Measurements from ENCODE around the gene DCHS2.

DCHS2 gene

DNA sequence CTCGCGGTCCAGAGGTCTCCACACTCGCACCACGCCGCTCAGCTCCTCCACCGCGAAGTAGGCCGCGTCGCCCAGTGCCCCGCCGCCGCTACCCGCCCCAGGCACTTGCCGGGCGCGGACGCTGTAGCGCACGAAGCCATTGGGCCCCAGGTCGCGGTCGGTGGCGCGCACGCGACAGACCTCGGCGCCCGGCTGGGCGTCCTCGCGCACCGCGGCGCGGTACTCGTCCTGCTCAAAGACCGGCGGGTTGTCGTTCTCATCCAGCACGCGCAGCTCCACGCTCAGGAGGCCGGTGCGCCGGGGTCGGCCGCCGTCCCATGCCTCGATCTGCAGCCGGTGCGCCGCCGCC is 1.4 kb downstream of the DCHS2 start:
- no peak for DNase-seq

DNA sequence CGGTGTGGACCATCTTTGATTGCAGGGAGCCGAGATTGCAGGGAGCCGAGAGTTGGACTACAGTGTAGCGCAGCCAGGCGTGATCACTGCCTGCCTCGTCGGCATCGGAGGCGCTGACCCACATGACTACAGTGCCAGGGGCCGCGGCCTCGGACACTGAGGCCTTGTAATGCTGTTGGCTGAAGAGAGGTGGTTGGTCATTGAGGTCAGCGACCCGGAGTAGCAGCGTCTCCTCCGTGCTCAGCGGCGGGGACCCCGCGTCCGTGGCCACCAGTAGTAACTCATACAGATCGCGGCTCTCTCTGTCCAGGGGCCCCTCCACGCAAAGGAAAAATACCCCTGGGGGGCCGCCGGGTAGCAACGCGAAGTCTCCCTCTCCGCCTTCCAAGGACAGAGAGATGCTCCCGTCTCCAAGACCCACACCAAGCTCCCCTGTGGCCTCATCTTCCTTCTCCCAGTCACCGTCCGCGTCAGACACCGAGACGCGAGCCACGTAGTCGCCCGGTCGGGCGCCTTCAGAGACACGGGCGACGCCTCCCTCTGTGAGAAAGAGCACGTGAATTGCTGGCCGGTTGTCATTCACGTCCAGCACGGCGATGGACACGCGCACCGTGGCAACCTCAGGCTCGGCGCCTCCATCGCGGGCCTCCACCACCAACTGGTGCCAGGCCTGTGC is 1.9 kb downstream of the DCHS2 start:
- DNase-seq: no peak

DNA sequence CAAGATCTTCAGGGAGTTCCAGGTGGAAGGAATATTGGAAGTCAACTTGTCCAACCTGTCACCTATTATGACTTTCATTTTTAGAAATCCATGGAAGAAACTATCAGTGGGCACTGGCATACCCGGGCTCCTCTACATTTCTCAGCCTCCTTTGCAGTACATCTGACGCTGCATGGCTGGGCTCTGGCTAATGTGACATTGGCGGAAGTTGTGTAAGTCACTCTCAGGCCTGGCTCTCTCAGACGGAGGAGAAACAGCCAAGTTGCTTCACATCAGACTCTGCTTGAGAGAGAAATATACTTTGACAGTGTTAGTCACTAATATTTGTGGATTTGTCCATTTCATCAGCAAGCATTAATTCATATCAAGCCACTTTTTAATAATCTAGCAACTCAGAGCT is 4.5 kb downstream of the DCHS2 start:
- no peak for DNase-seq

DNA sequence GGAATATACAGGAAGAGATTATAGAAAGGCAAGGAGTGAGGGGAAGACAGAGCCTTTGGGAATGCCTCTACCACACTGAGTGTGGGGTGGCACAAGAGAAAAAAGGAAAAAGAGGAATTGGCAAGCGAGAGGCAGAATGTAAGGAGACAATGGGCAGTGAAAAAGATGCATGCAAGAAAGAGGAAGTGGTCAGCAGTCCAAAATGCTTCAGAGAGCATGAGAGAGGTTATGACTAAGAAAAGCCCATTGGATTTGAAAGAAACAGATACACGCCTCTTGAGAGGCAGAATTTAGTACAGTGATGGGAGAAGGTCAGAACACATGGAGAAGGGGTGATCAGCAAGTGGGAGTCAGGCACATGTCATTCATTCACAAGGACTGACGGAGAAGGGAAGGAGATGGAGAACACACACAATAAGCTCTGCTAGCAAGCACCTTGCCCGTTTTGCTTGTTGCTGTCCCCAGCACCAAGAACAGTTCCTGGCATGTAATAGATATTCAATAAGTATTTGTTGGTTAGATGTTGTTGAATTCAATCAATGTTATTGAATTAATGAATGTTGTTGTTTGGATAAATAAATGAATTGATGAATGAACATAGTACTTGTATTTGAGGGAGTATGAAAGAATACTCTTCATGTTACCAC is 6.3 kb downstream of the DCHS2 start:
- no peak for DNase-seq

DNA sequence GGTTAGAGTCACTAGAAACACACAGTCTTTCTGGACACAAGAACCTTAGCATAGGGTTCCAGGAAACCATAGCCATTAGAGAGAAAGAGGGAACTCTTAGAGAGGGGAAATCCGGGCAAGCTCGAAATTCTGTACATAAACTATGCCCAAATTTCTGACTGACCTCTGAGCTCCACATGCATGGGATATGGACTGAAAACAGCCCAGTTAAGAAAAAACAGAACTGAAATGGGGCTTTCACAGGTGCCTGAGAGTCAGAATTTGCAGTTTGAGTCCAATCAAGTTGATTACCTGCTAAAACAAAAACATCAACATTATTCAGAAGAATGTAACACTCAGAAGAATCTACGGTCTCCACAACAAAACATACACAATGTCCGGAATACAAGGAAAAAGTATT is 13.1 kb downstream of the DCHS2 start:
- no peak for DNase-seq

DNA sequence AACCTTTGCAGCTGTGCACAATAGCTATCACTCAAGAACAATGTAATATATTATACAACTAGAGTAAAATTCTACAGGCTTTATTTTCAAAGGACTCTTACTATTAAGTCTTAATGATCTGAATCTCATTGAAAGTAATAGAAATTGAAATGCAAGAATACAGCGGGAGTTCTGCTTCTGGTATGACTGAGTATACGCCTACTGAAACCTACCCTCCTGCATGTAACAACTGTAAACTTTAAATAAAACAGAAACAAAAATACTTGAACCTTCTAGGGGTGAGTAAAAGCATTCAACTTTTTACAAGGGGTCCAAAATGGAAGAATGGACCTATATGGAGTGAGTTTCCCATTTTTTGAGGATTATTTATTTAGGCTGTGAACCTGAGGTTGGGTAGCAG is 13.5 kb downstream of the DCHS2 start:
- no peak for DNase-seq

DNA sequence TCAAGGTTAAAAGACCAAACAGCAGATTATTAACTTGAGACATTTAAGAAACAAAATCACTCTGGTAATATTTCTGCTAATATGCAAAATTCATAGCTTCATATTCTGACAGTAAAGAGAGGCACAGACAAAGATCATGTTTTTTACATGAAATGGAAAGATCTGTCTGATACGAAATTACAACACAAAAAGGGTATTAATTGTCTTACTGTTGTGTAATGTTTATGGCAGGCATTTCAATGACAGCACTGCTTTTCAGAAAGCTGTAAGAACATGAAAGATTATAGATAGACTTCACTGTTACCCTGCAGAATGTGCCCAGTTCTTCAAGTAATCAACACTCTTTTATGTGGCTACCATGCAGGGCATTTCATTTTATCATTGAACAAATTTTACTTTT is 15.4 kb downstream of the DCHS2 start:
- DNase-seq: no peak

DNA sequence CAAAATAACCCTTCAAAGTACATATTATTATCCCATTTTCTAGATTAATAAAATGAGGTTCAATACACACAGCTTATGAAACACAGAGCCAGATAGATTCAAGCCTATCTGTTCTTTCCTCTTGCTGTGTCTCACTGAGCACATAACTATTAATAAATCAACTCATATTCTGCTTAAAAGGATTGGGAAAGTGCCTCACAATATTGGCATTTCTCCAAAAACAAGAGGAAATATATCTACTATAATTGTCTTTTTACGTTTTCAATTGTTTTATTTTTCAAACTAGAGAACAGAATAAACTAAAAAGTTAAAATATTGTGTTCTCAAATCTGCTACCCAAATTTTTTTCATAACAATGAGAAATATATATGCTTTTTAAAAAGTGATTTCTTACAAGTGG is 15.8 kb downstream of the DCHS2 start:
- DNase-seq: no peak

DNA sequence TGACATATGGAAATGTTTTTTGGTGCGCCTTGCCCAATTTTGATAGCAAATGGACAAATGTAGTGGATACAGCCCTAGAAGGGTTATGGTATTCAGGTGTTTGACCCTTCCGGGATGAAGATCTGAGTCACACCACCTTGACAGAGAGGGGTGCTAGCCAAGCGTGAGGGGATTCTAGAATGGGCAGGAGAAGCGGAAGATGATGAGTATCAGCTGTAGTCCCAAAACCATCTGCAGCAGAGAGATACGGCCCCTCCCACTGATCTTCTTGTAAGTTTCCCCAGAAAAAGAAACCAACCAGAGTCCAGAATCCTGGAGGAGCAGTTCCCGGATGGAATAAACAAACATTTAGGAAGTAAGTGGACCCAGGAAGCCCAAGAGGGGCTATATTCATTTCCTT is 18.1 kb downstream of the DCHS2 start:
- DNase-seq: no peak

DNA sequence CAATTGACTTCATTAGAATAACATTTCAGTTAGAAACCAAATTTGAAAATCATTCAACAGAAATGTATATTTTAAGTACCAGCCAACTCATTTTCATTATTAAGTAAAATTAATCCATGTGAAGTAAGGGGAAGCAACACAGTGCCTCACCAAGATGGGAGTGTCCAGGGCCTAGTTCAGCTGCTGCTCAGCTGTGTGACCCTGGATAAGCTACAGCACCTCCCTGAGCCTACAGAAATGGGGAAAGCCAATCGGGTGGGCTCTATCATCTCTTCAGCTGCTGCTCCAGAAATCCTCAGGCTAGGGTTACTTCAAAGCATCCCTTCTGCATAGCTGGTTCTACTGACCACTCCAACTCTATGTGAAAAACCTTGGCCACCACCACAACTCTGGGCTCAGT is 18.7 kb downstream of the DCHS2 start:
- DNase-seq: no peak

DNA sequence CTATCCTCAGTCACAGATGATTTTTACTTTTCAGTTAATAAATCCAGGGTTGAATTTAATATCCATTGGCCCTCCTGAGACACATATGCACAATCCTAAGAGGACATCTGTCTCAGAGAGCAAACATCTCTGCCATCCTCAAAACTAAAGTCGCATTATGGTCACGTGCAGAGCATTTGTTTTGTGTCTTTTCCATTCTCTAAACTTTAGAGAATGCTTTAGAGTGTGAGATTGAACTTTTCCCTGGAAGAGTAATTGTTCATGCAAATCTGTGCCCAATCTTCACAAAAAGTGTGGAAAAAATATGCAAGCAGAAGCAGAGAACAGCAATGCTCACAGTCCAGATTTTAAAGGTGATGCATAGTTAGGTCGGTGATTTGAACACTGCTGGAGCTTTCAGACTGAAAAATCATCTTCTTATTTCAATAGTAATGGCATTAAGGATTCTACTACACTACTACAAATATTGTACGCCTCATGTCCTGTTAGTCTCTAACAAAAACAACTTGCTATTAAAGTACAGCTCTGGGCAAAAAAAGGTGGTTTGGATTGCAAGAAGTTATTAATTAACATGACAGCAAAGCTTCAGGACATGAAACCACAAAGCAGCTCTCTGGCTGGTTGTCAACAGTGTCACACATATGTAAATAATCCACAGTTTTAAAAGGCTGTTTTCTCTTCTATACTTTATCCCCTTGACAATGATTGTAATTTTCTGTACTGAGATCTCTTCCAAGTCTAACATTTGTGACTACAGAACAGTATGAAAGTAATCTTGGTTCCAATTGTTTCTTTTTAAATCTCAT is 19.9 kb downstream of the DCHS2 start:
- no peak for DNase-seq

DNA sequence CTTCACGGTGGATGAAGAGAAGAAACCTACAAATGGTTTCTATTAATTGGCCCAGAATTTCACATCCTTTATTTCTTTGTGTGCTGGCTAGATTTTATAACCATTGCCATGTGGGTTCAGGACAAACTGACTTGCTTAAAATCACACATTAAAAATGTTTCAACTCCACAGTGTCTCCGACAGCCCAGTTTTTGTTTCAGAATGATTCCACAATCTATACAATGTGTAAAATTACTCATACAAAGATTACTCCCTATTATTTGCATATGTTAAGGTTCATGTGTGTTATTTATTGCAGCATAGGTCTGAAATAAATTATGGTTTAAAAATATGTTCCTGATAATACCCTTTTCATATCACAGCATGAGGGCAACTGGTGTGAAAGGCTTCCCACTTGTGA is 20.6 kb downstream of the DCHS2 start:
- no peak for DNase-seq

DNA sequence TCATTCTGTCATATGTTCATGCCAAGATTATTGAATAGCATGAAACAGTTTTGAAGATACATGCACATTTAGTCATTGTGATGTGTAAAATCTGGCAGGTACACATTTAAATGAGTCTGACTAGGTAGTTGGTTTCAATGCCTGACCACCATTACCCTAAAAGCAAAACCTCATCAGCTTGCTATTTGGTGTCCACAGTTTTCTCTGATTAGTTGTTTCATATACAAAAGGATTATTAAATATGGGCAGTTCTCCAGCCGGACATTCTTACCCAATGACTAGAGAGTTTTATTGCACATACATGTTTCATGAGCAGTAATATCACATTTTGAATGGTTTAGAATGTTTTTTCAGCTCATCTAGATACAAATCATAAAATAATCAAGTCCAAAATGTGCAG is 23.7 kb downstream of the DCHS2 start:
- no peak for DNase-seq

DNA sequence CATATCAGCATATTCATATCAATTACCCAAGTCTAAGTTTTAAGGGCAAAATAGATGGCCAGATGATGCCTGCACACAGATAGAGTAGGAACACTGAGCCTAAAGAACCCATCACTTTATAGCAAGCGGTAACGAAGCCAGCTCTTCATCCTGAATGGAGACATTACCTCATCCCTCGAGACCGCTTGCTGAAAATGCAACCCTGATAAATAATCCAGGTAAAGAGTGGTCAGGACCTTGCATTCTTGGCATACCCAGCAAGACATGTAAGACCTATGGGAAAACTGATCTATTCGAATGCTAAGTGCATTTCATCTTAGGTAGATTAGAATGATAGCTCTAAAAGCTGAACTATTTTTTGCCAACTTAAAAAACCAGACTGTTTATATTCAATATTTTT is 25.3 kb downstream of the DCHS2 start:
- no peak for DNase-seq

DNA sequence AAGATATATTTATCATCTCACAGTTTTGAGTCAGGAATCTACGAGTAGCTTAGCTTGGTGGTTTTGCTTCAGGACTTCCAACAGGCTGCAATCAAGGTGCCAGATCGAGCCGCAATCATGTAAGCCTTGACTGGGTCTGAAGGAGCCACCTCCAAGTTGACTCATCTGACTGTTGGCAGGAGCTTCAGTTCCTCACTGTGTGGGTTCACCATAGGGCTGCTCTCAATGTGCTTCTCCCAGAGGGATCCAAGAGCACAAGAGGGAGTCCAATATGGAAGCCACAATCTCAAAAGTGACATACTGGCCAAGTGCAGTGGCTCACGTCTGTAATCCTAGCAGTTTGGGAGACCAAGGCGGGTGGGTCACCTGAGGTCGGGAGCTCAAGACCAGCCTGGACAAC is 26.5 kb downstream of the DCHS2 start:
- no peak for DNase-seq

DNA sequence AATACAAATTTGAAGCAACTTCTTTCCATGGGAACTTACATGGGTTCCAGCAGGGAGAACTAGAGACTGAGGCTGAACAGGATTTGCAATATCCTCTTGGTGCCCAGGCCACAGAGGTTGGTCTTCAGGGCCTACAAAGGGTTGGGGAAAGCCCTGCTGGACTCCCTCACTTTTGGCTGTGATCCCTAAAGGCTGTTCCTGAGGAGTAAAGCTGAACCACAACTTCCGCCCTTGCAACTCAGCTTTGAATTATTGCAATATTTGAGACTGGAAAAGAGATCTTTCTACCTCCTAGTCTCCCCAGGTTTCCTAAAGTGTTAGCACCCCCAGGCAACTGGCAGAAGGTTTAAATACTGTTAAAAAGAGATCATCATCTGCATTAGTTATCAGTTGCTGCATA is 26.9 kb downstream of the DCHS2 start:
- no peak for DNase-seq

DNA sequence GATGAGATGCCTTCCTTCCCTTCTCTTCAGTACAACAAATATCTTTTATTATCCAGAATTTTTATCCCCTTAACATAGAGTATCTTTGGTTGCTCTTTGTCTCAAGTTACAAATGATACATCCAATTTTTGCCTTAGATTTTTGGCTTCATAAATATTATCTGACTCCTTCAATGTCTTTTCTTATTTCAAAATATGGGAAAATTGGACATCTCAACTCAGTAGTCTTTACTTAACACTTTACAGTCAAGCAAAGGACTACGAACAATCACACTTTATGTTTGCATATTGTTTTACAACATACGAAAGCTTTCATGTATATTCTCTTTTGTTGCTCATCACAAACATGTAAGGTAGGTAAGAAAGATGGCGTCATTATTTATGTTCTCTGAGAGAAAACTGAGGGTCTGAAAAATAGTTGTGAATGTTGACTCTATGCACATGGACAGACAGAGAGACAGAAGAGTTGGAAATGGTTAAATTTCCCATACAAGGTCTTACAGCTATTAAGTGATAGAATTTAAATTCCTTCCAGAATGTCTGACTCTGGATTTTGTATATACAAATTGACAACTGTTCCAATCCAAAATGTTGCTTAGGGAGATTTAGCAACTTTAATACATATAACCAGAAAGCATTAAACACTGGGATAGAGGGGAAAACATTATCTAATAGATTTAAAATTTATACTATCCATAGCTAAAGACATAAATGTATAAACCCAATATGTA is 29.4 kb downstream of the DCHS2 start:
- DNase-seq: no peak

DNA sequence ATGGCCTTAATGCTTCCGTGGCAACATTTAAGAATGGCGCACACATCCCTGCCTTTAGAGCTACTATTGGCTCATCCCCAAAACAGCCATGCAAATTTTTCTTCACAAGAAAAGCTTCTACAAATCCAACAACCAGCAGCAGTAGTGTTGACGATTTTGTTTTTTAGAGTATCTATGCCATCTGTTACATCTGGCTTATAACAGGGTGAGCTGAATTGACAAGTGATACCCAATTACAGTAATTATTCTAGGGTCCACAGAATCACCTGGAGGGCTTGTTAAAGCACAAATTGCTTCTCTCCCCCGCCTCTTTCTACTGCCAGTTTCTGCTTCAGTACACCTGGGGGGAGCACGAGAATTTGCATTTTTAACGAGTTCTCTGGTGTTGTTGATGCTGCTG is 34.1 kb downstream of the DCHS2 start:
- DNase-seq: no peak

DNA sequence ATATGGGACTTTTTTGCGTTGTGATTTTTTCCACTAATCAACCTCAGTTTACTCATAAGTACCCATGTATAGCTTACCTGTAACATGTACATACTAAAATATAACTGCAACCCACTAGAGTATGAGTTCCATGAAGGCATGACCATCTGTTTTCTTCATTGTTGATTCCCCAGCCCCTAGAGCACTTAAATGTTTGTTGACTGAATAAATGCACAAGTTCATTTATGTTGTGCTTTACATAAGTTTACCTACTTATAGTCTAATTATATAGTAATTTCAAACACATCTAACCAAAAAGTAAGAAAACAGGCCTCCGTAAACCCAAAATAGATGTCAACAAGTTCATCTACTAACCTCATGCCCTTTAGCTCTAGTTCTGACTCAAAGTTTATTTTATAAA is 34.7 kb downstream of the DCHS2 start:
- DNase-seq: no peak

DNA sequence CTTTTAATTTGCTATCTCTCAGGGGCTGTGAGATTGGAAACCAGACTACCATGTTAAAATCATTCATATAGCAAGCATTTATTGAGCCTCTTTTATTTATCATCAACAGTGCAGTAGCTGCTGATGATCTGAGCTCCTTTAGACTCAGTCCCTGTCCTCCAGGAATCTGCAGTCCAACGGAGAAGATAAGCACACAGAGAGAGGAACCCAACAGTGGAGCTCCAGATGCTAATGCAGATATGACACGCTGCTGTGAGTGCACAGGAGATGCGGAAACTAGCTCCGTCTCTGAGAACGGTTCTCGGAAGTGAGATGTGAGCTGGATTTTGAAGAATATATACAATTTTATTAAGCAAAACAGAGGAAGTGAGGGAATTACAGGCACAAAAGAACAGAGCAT is 35.4 kb downstream of the DCHS2 start:
- DNase-seq: no peak

DNA sequence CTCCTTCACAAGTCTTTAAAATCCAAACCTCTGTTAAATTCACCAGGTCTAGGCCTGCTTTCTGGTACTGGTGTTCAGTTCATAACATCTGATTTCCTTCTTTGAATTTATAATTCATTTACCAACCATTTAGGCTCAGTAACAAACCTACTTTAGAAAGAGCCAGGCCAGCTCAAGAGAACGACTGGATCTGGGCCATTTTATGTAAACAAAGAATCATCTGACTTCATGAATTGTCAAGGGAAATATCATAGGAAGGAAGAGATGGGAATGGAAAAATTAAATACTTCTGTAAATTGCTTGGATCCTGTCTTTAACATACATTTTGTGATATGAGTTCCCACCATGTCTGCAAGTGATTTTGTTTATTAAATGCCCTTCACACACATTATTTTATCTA is 36.5 kb downstream of the DCHS2 start:
- no peak for DNase-seq

DNA sequence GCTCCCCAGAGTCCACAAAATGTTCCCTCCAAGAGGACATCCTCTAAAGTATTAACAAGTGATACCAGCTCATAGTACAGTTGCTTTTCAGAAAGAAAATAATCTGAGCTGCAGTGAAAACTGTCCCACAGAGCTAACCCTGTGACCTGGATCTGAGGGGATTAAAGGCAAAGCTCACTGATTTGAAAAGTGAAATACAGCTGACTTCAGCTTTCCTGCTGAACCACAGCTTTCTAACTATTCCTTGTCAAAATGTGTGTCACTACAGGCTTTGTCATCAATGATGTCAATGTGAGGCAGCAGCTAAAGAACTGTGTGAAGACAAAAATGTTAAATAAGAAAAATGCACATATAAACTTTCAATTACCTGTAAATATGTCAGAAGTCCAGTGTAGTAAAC is 36.9 kb downstream of the DCHS2 start:
- no peak for DNase-seq

DNA sequence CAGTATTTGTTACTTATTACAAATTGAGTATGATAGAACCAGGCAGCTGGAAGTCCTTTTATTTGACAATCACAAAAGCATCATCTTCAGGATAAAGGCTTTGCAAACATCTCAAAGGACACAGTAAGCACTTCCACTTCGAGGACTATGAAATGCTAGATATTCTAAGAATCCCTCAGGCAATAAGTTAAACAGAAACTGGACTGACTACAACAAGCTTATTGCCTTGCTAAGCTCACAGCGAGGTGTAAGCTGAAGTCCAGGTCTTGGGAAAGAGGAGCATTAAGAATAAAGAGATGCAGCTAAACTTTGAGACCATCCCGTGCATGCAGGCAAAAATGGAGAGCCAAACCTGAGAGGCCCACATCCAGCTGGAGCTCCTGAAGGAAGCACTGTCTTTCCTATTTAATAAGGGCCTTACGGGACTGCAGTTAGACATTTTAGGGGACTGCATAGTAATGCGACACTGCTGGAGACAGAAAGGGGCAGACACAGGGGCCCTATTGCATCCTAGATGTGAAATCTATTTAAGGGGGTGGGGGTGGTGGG is 38.7 kb downstream of the DCHS2 start:
- DNase-seq: no peak

DNA sequence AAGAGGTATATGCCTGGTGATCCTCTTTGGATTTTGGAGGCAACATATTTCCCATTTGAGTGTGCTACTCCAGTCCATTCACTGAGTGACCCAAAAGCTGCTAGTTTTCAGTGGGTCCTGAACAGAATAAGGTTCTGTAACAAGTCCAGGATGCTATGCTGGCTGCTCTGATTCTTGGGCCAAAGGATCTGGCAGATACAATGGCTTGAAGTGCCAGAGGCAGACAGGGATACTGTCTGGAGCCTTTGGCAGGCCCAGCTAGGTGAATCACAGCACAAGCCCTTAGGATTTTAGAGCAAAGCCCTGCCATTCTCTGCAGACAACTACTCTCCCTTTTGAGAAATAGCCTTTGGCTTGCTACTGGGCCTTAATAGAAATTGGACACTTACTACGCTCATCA is 40.6 kb downstream of the DCHS2 start:
- DNase-seq: no peak

Measured in DMS153 (cell line).